ENCODE data around the gene PSMG3.

Gene PSMG3

DNA sequence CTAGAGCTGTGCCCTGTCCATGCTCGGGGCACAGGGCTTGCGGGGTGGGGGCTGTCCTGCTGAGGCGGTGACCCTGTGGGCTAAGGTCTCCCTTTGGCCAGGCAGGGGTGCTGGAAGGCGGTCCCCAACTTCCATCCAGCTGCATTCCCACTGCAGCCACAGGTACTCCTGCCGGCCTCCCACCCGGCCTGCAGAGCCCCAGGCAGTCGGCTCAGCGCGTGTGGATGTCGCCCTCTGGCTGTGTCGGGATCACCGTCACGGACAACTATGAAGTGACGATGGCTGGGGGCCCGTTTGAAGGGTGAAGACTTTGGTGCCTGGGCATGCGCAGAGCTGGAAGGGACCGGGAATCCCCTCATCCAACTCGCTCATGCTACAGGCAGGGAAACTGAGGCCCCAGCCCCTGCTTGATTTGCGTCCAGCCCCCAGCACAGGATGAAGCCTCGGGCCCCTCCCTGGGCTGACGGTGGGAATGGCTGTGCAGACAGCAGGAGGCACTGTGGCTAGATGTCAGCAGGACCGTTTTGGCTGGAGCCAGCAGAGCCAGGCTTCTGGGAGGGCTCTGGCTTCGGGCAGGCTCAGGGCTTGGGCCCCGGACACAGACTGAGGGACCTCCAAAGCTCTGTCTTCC, 11.5 kb downstream of the PSMG3 start:
- DNase-seq (ENCODE audit: low read depth) = no peak

DNA sequence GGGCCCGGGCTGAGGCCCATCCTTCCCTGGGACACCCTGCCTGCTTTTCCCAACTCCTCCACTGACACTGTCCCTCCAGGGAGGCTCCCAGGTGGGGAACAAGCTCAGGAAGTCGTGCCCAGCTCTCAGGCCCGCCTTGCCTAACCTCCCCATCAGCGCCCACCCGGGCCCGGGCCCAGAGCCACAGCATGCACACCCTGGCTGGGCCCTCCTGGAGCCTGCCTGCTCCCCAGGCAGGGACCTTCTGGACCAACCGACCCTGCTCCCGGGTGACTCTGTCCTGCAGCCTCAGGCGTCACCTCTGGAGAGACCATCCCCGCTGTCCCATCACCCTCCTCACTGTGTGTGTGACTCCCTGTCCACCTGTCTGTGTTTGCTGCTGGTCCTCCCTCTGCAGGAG, 12.1 kb downstream of the PSMG3 start:
- DNase-seq (ENCODE audit: low read depth) = no peak

DNA sequence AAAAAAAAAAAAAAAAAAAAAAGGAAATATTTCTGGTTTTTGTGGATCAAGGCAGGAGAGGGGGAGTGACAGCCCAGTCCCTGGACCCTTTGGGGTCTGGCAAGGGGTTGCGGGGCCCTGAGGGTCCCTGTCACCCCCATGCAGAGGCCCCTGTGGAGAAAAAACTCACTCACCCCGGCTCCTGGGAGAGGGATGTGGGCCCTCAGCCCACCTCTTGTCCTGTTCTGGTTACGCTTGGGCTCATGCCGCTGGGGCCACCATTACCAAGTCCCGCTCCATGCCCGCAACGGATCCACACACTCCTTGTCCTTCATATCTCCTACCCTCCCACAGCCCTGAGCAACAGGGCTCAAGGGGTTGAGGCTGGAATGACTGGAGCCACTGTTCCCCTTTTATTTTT, 12.8 kb downstream of the PSMG3 start:
- no peak for DNase-seq (ENCODE audit: low read depth)

DNA sequence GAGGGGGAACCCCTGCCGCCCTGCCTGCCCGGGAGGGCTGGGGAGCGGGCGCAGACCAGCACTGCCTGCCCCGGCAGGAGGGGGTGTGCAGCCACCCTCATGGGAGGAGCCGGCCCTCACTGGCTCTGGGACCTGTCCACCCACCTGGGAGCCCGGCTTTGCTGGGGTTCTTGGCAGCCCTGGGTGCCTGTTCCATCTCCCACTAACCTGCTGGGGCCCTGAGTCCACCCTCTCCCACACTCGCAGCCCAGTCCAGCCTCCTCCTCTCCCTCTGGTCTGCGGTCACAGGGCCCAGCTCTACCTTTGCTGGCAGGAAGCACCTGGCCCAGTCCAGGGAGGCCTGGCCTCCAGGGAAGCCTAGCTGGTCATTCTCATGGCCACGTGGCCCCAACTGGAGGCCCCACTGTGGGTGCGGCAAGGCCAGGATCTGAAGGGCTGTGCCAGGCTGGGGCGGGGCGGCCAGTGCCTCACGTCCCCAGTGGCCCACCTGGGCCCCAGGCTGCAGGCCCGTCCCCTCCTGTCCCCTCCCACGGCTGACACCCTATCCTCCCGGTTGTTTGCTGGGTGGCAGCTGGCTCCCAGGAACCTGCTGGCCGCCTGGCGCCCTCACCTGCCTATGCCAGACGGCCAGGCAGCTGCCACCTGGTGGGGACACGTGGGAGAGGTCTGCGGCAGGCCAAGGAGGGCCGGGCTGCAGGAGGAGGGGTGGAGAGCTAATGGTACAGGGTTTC, 13.9 kb downstream of the PSMG3 start, which contains the start of gene TMEM184A:
Gene TMEM184A (minus strand): TSS at position 393 of the 731 bp plus-strand sequence. CDS start 721 bp downstream, outside the sequence.
- DNase-seq (ENCODE audit: low read depth) = no peak

DNA sequence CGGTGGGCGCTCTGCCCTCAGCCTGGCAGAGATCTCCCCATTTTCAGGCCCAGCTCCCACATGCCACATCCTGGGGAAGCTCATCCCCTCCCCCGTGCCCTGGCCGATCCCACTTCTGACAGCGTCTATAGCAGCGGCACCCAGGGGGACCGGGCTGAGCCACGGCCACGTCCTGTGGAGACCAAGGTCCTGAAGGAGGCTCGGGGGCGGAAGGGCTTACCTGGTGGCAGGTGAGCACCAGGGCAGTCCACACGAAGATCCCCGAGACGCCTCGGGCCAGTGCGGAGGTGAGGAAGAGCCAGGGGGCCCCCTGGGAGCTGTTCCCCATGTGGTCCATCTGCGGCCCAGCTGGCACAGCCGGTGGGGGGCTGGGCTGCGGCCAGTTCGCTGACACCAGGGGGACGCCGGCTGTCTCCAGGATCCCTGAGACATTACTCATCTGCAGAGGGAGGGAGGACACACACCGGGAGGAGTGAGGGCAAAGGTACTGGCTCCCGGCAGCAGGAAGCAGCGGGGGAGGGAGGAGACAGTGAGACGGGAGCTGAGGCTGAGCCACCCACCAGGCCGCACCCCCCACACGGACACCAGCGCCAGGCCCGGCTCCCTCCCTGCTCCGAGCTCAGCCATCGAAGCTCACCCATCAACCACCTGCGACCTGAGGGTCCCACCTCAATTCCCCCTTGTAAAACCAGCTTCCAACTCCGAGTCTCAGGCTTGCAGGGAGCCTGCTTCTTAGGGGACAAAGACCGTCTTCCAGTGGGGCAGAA, 14.6 kb downstream of the PSMG3 start:
- DNase-seq (ENCODE audit: low read depth) = no peak

DNA sequence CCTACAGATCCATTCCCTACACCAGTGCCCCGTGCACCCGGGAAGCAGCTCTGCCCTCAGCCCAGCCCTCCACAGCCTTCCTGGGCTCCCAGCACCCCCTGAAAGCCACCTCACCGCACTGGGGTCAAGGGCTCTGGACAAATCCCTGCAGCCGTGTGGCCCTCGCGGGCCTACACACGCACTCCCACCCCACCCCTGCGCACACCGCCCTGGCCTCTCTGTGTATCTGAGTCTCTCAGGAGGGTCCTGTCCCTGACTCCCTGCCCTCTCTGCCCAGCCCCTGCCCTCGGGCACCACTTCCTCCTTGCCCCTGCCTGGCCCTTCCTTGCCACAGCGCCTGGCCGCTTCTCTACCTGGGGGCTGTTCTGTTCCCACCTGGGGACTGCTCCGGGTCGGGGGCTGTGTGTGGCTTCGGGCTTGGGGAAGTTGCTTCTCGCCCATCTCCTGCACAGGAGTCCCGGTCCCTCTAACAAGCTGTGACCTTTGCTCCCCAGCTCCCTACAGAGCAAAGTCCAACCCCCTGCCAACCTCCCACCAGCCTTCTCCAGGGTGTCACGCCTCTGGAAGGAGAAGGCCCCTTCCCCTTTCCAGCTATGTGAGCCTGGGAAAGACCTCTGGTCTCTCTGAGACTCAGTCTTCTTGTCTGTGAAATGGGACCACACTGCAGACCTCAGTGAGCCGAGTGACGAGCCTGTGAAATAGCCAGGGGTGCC, 15.3 kb downstream of the PSMG3 start:
- DNase-seq (ENCODE audit: low read depth) = no peak

DNA sequence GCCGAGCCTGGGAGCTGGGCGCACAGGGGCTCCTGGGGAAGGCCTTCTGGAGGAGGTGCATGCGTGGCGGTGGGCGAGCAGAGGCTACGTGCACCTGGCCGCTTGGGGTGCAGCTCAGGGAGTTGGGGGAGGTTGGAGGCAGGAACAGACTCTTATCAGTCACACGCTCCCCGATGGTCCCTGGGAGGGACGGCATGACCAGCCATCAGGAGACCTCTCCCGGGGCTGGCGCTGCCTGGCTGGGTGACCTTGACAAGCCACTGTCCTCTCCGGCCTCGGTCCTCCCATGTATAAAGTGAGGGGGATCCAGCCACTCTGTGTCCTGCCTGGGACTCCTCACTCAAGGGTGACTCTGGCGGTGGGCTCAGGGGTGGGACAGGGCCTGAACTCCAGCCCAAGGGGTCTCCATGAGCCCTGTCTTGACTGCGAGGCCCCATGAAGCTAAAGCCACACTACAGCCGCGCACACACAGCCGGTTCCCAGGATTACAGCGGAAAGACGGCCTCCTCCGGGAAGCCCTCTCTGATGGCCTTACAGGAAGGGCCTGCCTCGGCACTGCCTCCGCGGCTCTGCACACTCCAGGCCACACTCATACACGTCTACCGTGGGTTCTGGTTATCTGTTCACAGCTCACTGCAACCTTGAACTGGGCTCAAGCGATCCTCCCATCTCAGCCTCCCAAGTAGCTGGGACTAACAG, 16.2 kb downstream of the PSMG3 start:
- no peak for DNase-seq (ENCODE audit: low read depth)

DNA sequence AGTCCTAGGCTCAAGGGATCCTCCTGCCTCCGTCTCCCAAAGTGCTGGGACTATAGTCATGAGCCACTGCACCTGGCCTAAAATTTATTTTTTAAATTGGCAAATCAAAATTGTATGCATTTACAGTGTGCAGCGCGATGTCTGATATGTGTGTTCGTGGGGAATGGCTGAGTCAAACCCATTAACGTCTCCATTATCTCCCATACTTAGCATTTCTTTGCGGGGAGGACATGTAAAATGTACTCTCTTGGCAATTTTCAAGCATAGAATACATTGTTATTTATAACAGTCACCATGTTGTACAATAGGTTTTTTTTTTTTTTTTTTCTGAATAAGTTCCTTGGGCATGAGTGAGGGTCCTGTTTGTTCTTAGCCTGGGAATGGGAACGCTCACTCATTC, 17.6 kb downstream of the PSMG3 start:
- no peak for DNase-seq (ENCODE audit: low read depth)

DNA sequence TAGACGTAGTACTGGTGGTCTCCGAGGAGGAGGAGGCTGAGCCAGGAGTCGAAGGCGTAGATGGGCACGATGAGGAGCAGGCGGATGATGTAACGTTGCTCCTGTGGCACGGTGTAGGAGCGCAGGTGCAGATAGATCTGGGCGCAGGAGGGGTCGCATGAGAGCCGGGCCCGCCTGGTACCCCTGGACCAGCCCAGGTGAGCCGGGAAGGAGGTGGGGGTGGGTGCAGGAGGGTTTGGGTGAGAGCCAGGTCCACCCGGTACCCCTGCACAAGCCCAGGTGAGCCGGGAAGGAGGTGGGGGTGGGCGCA, 19.0 kb downstream of the PSMG3 start:
- no peak for DNase-seq (ENCODE audit: low read depth)

DNA sequence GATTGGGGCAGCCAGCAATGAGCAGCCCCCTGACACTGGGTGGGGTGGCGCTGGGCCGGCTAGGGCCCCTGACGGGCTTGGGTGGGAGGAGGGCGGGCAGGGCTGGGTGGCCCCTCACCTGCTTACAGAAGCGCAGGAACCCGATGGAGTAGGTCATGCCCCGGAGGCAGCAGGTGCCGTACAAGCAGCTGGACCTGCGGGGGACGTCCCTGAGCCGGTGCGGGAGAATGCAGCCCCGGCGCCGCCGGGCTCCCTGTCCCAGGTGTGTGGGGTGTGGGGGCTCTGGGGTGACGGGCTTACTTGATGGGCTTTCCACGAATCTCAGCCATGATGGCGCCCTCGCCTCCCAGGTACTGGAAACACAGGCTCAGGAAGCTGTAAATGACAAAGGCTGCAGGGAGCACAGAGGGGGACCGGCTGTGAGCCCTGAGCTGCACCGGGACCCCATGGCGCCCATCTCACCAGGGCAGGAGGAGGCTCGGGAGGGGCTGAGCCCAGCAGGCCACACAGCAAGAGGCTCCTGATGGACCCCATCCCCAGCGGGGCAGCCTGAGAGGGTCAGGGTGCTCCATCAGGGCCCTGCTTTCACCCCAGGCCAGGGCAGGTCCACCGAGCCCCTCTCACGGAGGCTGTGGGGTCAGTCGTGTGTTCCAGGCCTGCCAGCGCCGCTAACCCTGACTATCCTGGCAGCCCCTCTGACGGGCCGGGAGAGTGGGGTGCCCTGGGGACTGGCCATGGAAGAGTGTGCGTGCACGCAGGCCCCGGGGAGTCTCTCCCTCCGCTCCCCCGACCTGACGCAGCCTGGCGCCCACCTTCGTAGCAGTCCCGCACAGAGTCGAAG, 19.6 kb downstream of the PSMG3 start:
- no peak for DNase-seq (ENCODE audit: low read depth)

DNA sequence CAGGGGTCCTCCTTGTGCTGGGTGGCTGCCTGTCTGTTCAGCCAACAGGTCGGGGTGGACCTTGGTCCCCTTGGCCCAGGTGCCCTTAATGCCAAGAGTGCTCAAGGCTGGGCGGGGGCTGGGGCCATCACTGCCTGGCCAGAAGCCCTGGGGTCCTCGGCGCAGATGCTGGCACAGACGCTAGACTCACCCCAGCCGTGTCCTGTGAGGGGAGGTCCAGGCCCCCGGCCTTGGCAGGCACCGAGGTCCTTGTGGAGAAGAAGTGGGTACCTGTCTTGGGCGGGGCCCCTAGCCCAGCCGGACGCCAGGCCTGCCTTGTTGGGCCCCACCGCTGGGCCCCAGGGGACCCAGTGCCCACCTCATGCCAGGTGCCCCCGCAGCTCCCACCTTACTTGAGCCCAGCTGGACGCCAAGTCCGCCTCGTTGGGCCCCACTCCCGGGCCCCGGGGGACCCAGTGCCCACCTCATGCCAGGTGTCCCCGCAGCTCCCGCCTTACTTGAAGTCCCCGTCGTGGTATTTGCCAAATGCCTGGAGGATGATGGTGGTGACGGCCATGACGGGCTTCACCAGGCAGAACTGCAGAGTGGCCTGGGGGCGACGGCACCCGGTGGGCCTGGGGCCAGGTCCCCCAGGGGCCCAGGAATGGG, 20.4 kb downstream of the PSMG3 start:
- DNase-seq (ENCODE audit: low read depth) = no peak

DNA sequence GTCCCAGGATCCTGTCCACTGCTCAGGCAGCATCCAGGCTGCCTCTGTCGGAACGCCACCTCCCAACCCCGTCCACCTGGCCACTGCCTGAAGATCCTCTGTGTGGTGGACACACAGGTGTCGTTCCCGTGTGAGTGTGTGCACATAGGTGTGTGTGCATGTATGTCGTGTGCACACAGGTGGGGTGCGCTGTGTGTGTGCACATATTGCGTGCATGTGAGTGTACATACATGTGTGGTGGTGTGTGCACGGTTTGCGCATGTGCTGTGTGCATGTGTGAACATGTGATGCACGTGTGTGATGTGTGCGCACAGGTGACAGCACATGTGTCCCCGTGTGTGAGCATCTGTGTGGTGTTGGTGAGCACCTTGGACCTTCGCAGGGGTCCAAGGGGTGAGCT, 20.9 kb downstream of the PSMG3 start:
- DNase-seq (ENCODE audit: low read depth) = no peak

DNA sequence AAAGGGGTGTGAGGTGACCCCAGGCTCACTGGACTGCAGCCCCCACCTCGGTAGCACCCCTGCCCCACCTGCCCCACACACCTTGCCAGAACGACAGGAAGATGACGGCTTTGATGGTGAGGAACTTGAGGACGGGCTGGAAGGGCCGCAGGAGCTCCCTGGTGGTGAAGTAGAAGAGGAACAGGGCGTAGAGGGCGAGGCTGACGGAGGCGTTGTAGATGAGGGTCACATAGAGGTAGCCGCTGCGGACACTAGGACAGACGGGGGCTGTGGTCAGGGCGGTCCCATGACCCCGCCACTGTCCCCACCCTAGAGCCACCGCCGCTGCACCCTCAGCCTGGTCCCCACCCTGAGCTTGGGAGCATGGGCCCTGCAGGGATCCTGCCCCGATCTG, 21.4 kb downstream of the PSMG3 start:
- DNase-seq (ENCODE audit: low read depth) = no peak

DNA sequence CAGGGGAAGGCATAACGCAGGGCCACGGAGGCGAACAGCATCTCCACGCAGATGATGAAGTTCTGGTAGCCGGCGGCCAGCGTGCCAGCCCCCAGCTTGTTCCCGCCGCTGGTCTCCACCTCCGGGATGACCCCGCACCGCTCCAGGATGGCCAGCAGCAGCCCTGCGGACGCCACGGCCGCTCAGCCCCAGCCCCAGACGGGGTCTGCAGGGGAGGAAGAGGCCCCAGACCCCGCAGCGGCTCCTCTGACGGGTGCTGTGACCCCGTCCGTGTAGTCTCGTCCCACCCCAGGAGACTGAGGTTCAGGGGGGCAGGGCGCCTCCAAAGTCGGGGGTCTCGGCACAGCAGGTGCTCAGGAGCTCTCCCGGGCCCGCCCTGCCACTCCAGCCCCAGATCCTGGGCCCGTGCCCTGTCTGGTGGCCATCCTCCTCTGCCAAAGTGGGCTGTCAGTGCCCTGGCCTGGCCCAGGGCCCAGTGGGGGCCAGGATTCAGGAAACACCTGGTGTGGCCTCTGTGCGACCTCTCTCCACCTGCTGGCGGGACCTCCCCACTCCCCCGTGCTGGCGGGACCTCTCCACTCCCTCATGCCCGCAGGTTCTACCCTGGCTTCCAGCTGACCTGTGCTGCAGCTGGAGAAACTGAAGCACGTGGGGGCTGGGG, 21.9 kb downstream of the PSMG3 start:
- DNase-seq (ENCODE audit: low read depth) = no peak

DNA sequence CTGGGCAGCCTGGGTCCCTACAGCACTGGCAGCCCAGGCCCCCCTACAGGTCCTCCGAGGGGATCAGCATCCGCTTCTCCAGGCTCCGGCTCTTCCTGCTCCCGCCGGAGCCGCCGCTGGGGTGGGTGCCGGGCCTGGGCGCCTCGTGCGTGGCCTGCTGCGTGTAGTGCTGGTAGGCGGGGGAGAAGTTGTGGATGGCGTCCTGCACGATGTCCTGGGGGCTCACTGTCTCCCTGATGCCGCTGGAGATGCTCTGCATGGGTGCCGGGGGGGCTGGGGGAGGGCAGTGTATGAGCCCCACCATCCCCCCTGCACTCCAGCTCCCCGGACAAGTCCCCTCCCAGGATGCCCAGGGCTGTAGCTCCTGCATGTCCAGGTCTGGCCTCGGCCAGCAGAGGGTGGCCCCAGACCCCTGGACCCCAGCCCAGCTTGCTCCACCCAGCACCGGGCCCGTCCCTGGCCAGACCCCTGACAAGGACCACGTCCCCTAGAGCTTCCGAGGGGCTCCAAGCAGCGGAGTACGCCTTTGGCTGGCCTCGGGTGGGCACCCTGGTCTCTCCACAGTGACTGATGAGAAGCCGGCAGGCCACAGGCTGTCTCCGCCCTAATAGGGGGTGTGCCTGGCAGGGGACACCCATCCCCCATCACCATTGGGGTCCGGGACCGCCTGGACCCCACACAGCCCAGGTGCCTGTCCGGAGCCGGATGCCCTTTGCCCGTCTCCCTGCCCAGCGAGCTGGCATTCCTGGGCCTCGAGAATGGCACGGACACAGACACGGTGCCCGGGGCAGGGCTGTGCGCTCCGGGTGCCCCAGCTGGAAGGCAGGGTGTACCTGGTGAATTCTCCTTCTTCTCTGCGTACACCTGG, 22.7 kb downstream of the PSMG3 start:
- DNase-seq (ENCODE audit: low read depth) = no peak

DNA sequence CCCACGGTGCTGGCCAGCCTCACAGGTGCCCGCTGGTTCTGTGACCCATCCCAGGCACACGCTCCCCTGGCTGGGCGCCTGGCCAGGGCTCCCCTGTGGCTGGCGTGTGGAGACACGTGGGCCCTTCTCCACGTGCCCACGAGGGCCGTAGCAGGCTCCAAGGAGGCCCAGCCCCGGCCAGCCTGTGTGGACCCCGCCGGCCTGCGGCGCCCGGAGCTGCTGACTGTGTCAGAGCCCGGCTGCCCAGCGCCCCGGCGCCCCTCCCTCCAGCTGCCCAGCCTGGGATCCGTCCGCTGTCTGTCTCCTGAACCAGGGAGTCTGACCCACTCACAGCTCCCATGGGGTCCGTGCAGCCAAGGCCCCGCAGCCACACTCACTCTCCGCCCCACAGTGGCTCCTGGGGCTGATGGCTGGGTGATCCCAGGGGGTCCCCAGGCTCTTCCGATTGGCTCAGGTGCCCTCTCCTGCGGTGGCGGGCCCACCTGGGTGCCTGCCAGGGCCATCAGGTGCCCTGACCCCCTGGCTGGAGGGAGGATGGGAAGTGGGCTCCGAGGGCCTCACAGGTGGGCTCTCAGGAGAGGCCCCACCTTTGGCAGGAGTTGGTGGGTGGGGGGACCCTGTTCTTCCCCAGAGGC, 23.4 kb downstream of the PSMG3 start:
- no peak for DNase-seq (ENCODE audit: low read depth)

DNA sequence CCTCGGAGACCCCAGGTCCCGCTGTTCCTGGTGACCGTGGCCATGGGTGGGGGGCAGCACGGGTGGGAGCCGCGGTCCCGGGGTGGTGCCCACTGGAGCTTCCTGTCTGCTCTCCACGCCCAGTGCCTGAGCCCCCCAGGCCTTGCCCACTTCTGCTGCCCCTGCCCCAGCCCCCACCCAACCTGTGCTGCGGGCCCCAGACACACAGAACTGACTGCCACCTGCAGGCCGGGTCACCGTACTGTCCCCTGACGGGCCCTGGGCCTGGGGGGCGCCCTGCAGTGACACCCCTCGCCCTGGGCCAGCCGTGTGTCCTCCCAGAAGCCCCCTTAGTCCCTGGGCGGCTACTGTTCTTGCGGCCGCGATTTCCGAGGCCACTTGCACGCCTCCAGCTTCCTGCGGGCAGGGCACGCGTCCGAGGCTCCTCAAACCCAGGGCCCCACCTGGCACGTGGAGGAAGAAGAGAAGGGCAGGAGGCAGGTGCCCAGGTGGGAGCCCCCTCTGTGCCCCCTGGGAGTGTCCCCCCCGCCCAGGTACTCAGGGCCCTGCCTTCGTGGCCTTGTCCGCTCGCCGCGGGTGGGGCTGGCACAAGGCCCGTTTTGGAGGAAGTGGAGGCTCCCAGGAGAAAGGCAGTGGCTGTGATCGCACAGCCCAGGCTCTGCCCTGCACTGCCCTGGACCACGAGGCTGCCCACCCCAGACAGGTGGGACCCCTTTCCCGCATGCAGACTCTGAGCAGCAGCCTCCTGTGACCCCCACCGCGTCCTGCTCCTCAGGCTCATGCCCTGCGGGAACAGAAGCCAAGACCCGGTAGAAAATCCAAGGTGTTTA, 24.2 kb downstream of the PSMG3 start:
- no peak for DNase-seq (ENCODE audit: low read depth)
